GM19468 (cell line): ENCODE data around the gene KRT6B.
"Not testable (repeated sequence)": the region's sequence is repeated elsewhere in the genome, so short reads cannot be mapped to it uniquely, and the experiment has no call there.

Experiments
- ATAC-seq: cut with Tn5 transposase; IDR thresholded peaks from one replicate; pipeline ENCODE4 v1.9.1; 2021; ENCODE audit warnings: mild to moderate bottlenecking, moderate library complexity, moderate number of reproducible peaks; ENCODE audit not compliant: unreplicated experiment; ENCODE audit errors: extremely low read depth

Gene KRT6B

GRCh38 chr12:52417740-52418139, 34.2 kb downstream of the KRT6B start:
- no peak for ATAC-seq

- no peak for ATAC-seq
Observed at GRCh38 chr12:52416795-52417194, 35.2 kb downstream of the KRT6B start.

DNA sequence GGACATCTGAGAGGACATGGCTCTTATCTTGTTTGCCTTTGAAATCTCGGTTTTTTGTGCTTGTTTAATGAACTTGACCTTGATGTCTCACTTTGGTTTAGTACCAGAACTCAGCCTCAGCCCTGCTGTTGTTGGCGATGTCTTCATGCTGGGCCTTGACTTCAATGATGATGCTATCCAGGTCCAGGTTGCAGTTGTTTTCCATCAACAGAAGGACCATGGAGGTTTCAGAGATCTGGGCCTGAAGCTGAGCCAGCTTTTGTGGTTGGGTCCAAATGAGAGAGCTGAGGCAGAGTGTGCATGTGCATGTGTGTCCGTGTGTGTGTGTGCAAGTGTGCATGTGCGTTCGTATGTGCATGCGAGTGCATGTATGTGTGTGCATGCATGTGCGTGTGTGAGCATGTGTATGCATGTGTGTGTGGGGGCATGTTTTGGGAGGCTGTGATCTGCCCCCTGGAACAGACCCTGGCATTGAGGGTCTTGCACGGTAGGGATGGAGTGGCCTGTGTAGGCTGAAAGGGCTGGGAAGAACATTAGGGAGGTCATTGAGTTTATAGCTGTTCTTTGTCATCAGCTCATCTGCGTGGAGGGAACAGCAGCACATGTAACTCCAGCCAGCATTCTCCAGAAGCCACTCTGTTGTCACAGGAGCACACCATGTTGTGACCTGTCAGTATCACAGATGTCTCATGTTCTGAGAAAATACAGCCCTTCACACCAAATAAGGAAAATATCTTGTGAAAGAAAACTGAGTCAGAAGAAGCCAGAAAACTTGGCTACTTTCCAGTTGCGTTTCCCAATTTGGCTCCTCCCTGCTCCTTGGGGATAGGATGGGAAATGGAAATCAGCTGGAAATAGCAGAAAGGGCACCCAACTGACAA, 35.8 kb downstream of the KRT6B start:
- no peak for ATAC-seq

DNA sequence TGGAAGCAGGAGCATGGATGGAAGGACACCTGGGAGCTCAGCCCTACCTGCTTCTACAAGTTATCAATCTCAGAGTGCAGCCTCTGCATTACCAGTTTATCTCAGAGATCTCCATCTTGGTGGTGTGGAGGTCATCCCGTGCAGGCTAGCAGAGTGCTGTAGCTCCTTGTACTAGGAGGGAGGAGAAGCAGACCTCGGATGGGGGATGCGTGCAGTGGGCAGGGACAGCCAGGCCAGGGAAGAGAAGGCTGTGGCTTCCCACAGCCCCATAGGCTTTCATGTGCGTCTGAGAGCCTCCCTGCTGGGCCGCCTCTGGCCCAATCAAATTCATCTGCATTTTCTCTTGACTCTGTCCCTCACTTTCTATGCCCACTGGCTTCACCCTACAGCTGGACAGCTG, 37.0 kb downstream of the KRT6B start:
- no peak for ATAC-seq

DNA sequence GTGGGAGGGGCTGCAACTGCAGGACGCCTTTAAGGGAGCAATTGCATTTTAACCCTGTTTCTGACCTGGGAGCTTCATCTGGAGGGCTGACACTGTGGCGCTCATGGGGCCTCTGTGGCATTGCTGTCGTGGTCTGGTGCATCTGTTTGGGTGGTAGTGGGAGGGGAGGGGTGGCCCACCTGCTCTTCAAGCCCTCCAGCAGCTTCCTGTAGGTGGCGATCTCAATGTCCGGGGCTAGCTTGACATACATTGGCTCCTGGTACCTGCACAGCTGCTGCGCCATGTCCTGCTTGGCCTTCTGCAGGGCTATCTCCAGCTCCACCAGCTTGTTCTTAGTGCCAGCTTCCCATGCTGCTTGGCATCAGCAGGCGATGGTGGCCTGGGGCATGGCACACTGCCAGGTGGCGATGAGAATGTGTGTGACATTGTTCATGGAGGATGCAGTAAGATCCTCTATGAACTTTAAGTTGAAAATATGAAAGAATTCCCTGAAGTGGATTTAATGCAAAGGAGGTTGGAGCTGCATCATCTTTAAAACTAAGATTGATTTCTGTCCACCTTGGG, 38.1 kb downstream of the KRT6B start:
- no peak for ATAC-seq

- no peak for ATAC-seq
Observed at GRCh38 chr12:52413202-52413601, 38.7 kb downstream of the KRT6B start.

DNA sequence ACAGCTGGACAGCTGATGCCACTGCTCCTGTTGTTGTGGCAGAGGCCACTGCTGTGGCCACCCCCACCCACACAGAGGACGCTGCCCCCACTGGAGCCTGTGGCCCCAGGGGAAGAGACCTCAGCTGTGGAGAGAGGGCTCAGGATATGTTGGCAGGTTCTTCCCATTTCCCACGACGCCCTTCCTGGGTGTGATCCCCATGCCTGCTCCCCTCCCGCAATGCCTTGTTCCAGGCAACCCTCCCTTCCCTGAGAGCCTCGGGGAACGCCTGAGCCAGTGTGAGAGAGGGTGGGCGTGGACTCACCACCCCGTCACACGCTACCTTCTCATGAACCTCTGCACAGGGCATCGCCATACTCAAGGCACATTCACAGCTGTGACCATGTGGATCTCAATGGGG, 40.1 kb downstream of the KRT6B start:
- no peak for ATAC-seq

GRCh38 chr12:52410589-52411248, 41.2 kb downstream of the KRT6B start:
- not testable (repeated sequence) for ATAC-seq

DNA sequence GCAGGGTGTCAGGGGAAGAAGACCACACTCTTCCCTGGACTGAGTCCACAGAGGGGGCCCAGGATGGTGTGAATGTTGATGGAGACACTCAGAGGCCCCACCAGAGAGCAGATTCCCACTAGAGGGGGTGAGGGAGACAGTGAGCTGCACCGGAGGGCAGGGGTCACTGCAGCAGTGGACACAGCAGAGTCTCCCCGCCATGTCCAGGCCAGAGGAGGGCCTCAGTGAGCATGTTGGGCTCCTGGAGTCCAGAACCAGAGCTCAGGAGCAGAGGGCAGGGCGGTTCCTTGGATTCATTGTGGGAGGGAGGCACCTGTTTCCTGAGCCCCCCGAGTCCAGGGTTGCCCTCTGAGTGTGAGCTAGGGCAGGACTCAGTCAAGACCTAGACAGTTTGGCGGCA, 44.0 kb downstream of the KRT6B start:
- ATAC-seq: no peak

- no peak for ATAC-seq
Observed at GRCh38 chr12:52405922-52406385, 46.0 kb downstream of the KRT6B start, which contains the start of gene KRT82. Gene KRT82 (minus strand): TSS chr12:52406335. CDS start chr12:52406277, 58 bp downstream.

DNA sequence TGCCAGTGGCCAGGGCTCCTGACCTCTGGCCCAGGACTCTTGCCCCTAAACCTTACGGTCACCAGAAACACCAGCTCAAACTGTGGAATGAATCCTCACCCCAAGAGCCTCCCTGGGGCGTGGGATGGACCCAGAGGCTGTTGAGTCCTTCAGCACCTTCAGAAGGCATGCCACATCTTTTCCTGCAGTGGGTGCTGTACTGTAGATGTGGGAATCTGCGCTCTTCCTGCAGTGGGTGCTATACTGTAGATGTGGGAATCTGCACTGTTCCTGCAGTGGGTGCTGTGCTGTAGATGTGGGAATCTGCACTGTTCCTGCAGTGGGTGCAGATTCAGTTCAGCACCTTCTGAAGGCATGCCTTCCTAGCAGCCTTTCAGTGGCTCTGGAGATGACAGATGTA, 47.0 kb downstream of the KRT6B start:
- no peak for ATAC-seq

GRCh38 chr12:52403561-52403960, 48.4 kb downstream of the KRT6B start:
- ATAC-seq: no peak

- no peak for ATAC-seq
Observed at GRCh38 chr12:52402873-52403540, 48.9 kb downstream of the KRT6B start.

GRCh38 chr12:52402377-52402776, 49.6 kb downstream of the KRT6B start:
- ATAC-seq: no peak

DNA sequence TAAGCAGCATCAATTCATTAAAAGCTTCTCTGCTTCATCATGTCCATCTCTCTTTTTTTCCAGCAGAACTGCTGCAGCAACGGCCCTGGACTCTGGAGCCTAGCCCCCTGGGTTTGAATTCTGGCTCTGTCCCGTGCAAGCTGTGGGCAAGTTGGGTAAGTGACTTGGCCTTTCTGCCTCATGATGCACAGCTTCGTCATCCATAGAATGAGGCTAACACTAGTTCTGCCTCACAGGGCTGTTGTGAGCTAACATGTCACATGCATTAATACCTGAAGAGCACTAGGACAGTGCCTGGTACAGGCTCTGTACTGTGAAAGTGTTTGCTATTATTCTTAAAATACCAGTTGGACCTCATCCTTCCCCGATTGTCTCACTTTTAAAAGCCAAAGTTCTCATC, 50.0 kb downstream of the KRT6B start:
- no peak for ATAC-seq

- ATAC-seq: no peak
Observed at GRCh38 chr12:52401526-52401925, 50.4 kb downstream of the KRT6B start.

DNA sequence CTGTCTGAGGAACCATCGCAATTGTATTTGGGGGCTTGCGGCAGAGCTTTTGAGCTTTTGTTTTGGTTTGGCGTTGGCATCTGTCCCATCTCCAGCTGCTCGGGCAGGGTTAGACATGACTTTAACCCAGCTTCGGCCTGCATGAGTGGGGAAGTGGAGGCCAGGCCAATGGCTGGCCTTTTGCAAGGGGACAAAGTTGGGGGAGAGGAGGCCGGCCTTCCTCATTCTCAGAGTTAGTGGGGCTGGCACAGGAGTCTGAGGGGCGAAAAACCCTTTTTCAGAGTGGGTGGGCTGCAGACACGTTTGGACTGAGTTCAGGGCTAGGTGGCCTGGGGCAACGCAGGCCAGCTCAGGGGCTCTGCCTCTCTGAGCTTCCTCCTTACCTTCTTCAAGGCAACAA, 51.0 kb downstream of the KRT6B start:
- no peak for ATAC-seq

DNA sequence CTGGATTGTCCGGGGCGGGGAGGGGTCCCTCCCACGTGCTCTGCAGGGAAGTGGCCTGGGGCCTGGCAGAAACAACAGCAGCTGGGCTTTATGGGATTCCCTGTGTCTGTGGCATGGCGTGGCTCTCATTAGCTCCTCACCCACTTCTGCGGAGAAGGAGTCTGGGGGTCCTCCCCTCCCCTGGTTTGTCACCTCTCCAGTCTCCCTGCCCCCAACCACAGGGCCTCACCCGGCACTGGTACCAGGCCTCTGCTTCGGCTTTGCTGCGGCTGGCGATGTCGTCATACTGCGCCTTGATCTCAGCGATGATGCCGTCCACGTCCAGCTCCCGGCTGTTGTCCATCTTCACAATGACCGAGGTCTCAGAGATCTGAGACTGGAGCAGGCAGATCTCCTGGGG, 52.2 kb downstream of the KRT6B start:
- ATAC-seq: no peak

- no peak for ATAC-seq
Observed at GRCh38 chr12:52398176-52398575, 53.8 kb downstream of the KRT6B start.

DNA sequence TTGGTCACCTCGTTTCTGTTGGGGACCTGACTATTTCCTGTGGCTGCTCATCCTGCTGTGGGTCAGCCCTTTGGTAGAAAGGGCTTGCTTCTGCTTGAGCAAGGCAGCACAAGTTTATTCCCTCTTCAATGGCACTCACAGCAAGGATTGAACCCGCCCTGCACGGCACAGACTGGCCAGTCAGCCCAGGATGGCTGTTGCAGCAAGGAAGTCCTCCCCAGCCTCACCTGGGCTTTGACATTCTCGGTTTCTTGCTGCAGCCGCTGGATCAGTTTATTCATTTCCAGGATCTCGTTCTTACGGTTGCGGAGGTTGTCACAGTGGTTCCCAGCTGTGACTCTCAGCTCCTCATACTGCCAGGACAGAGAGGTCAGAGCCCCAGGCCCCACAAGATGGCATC, 55.3 kb downstream of the KRT6B start:
- ATAC-seq: no peak
